Activated naive CD4-positive, alpha-beta T cell treated with anti-CD3 and anti-CD28 coated beads, Interleukin-2, amount 10 ng/mL, durations not matched to agents 5 hours and 36 hours (primary cell): ENCODE data around the gene NDC1. TPM values are rescaled to one million over a fixed set of nuclear protein-coding genes. Genes with fewer than 3 reads are reported as not detected.

Experiments
- total RNA-seq, 2 experiments: library from RNA; stranded (reverse); gene quantifications; one replicate each; pipeline ENCODE4 v1.2.3, GENCODE V29; 2021

Gene NDC1, protein sequence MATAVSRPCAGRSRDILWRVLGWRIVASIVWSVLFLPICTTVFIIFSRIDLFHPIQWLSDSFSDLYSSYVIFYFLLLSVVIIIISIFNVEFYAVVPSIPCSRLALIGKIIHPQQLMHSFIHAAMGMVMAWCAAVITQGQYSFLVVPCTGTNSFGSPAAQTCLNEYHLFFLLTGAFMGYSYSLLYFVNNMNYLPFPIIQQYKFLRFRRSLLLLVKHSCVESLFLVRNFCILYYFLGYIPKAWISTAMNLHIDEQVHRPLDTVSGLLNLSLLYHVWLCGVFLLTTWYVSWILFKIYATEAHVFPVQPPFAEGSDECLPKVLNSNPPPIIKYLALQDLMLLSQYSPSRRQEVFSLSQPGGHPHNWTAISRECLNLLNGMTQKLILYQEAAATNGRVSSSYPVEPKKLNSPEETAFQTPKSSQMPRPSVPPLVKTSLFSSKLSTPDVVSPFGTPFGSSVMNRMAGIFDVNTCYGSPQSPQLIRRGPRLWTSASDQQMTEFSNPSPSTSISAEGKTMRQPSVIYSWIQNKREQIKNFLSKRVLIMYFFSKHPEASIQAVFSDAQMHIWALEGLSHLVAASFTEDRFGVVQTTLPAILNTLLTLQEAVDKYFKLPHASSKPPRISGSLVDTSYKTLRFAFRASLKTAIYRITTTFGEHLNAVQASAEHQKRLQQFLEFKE
- 10 to 100 TPM; 19.1 to 19.4 TPM for total RNA-seq

DNA sequence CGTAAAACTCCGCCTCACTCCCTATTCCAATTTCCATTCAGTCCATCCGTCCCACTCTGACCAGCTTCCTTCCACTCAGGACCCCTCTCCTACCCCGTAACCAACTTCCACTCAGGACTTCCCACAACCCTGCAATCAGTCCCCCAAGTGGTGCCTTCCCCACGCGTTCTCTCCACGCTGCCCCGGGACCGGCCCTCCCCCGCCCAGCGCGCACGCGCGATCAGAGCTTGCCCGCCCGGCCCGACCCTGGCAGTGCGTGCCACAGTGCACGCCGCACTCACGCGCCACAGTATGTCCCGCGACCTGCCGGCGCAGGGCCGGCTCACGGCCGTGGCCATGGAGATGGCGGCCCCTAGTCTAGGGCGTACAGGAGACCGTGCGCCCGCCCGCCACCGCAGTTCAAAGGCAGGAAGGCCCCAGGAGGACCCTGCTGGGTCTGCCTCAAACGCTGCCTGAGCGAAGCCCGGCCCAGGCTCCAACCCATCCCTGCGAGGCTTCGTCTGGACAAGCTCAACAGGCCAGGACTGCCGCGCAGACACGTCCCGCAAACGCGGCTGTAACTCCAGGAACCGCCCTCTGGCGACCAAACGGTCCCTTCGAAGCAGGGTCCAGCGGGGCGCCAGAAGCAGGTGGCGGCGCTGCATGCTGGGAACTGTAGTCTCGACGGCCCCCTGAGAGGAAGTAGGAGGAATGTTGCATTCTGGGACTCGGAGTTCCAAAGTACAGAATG, at the start of gene NDC1:
Gene NDC1 (minus strand): TSS at position 373 of the 730 bp plus-strand sequence. CDS start 35 bp downstream, at position 338.

GRCh38 chr1:53739109-53739681, 98.9 kb downstream of the NDC1 start, which contains the start of gene GLIS1:
Gene GLIS1, minus strand, starts transcription at chr1:53739164. Its CDS starts 1,100 bp downstream, at chr1:53738064.

Other genes starting within 250 kb of the NDC1 start
- gene GLIS1, start 99.1 kb downstream of the NDC1 start, total RNA-seq = not detected
- 10 to 100 TPM; 15.8 to 17.1 TPM for gene YIPF1, start 51.5 kb upstream of the NDC1 start, total RNA-seq
- gene DIO1, start 55.9 kb upstream of the NDC1 start, total RNA-seq = not detected
- gene IFT25, start 107.4 kb upstream of the NDC1 start, total RNA-seq = 10 to 100 TPM; 60.3 to 63.1 TPM
- 10 to 100 TPM; 17.7 to 19.1 TPM for gene LRRC42, start 108.1 kb upstream of the NDC1 start, total RNA-seq
- gene LDLRAD1, start 179.9 kb upstream of the NDC1 start, total RNA-seq = not detected
- gene TMEM59, start 214.9 kb upstream of the NDC1 start, total RNA-seq = 100 to 1,000 TPM; 205 to 211 TPM
- gene TCEANC2, start 215.3 kb upstream of the NDC1 start, total RNA-seq = 10 to 100 TPM; 10.6 to 11.7 TPM